K562 (cell line): ENCODE data around the gene RAB5B. TPM values are rescaled to one million over a fixed set of nuclear protein-coding genes. Genes with fewer than 3 reads are reported as not detected.

Experiments used
- ATAC-seq: fragments of 200-7000 bp; cut with Tn5 transposase; 3 replicates; pipeline ENCODE4 v1.9.1; 2020; ENCODE audit warnings: moderate library complexity
- BruUV-seq: library from RNA; stranded (reverse); fragments of 400-500 nt; replicated peaks from 2 replicates; lab custom pipeline; 2021; lab: Mats Ljungman, UMichigan
- CTCF ChIA-PET: fragments of 300-600 bp; formaldehyde crosslinking; extraction: SDS; loops from one replicate; lab custom pipeline; 2021; ENCODE audit warnings: low intra/inter-chr PET ratio; lab: Yijun Ruan, JAX
- POLR2A ChIA-PET: fragments of 300-600, 350-650 bp; sonication (Branson Sonifier 250); formaldehyde crosslinking; extraction: SDS; loops from one replicate; lab custom pipeline; 2021; ENCODE audit warnings: antibody characterized with exemption, inconsistent platforms; lab: Yijun Ruan, JAX
- DNase-seq, 4 experiments: peaks; one replicate each; pipeline versions ENCODE4 v3.0.0 to v3.0.0-alpha.2; 2011 to 2018; ENCODE audit warnings: low spot score in 3 of 4, mixed read lengths in 3 of 4; ENCODE audit errors: extremely low read depth in 1 of 4
- FAIRE-seq: peaks from 2 replicates; lab custom pipeline; 2011; peaks lifted over from hg19 to GRCh38; lab: Jason Lieb, UNC
- H2AFZ ChIP-seq: 2 replicates; pipeline ENCODE4 v1.6.0; 2011; ENCODE audit warnings: low read depth, low read length, control low read depth, inconsistent platforms
- H3K27ac ChIP-seq: fragments of 200-600 bp; 3 replicates; pipeline ENCODE4 v1.8.0; 2011; ENCODE audit warnings: low read depth, mild to moderate bottlenecking, control low read depth, inconsistent platforms, low read length, moderate library complexity, mixed read lengths; ENCODE audit errors: extremely low read depth
- H3K27me3 ChIP-seq, 2 experiments: fragments of 300-600 bp in 1 of 2; 2 replicates in 1 of 2; 3 replicates in 1 of 2; pipeline versions ENCODE4 v1.6.0 to v1.8.0; 2011; ENCODE audit warnings: inconsistent platforms in 2 of 2, low read length in 2 of 2, mild to moderate bottlenecking in 1 of 2, mixed read lengths in 1 of 2, moderate library complexity in 1 of 2; ENCODE audit not compliant: control insufficient read depth in 2 of 2, insufficient read depth in 2 of 2
- H3K36me3 ChIP-seq: fragments of 300-600 bp; 3 replicates; pipeline ENCODE4 v1.8.0; 2011; ENCODE audit warnings: mild to moderate bottlenecking, low read length, inconsistent platforms; ENCODE audit not compliant: control insufficient read depth, insufficient read depth
- H3K4me1 ChIP-seq, 2 experiments: fragments of 200-600 bp in 1 of 2; replicated peaks in 1 of 2; 2 replicates in 1 of 2; 3 replicates in 1 of 2; pipeline versions ENCODE4 v1.5.1 to v1.8.0; 2011; ENCODE audit warnings: inconsistent platforms in 2 of 2, low read length in 2 of 2, mild to moderate bottlenecking in 1 of 2, mixed read lengths in 1 of 2, moderate library complexity in 1 of 2; ENCODE audit not compliant: control insufficient read depth in 2 of 2, insufficient read depth in 2 of 2
- H3K4me2 ChIP-seq: 2 replicates; pipeline ENCODE4 v1.6.1; 2011; ENCODE audit warnings: low read length, control low read depth, inconsistent platforms, mixed read lengths; ENCODE audit not compliant: insufficient read depth
- H3K4me3 ChIP-seq: fragments of 200-600 bp; sonication (generic), shearing (Covaris generic); 2 replicates; pipeline ENCODE4 v1.5.1; 2016; ENCODE audit warnings: control low read depth, inconsistent platforms
- H3K79me2 ChIP-seq: fragments of 200-600 bp; 3 replicates; pipeline ENCODE4 v1.8.0; 2011; ENCODE audit warnings: low read length, inconsistent platforms; ENCODE audit not compliant: control insufficient read depth, insufficient read depth
- H3K9ac ChIP-seq, 2 experiments: 2 replicates each; pipeline versions ENCODE4 v1.6.0 to v1.6.1; 2011; ENCODE audit warnings: low read depth in 2 of 2, low read length in 2 of 2, control low read depth in 1 of 2, inconsistent platforms in 1 of 2, mild to moderate bottlenecking in 1 of 2, mixed read lengths in 1 of 2; ENCODE audit not compliant: insufficient read depth in 1 of 2
- H3K9me1 ChIP-seq: one replicate; pipeline ENCODE4 v1.6.0; 2011; ENCODE audit warnings: inconsistent platforms, mild to moderate bottlenecking, low read length, moderate library complexity; ENCODE audit not compliant: control insufficient read depth, insufficient read depth
- H3K9me3 ChIP-seq: replicated peaks from 2 replicates; pipeline ENCODE4 v1.5.1; 2011; ENCODE audit warnings: low read depth, low read length, inconsistent platforms; ENCODE audit not compliant: control insufficient read depth, insufficient read depth
- H4K20me1 ChIP-seq: replicated peaks from 2 replicates; pipeline ENCODE4 v1.6.1; 2011; ENCODE audit warnings: low read length, inconsistent platforms, mixed read lengths; ENCODE audit not compliant: control insufficient read depth, insufficient read depth
- ARID2 ChIP-seq: fragments of 450-650 bp; IDR thresholded peaks from 2 replicates; pipeline ENCODE4 v1.6.1; 2017; ENCODE audit warnings: antibody characterized with exemption, mild to moderate bottlenecking
- CHD4 ChIP-seq: fragments of 200-600 bp; sonication (generic); IDR thresholded peaks from 3 replicates; pipeline ENCODE4 v1.6.1; 2012; ENCODE audit warnings: low read depth, mild to moderate bottlenecking, mixed read lengths, low read length, inconsistent platforms; ENCODE audit not compliant: insufficient read depth, insufficient replicate concordance, poor library complexity, severe bottlenecking
- FOSL1 ChIP-seq: fragments of 200-800 bp; sonication (Bioruptor generic); conservative IDR thresholded peaks from 2 replicates; pipeline ENCODE4 v1.6.1; 2016; ENCODE audit warnings: missing genetic modification characterization, missing compliant biosample characterization
- HNRNPLL ChIP-seq: fragments of 200-400 bp; formaldehyde crosslinking; IDR thresholded peaks from 2 replicates; pipeline ENCODE4 v1.6.1; 2017; ENCODE audit warnings: low read length, low read depth, mild to moderate bottlenecking; ENCODE audit not compliant: poor library complexity, severe bottlenecking
- MAZ ChIP-seq, 2 experiments: fragments of 450-650 bp in 1 of 2; sonication (generic) in 1 of 2; formaldehyde crosslinking; IDR thresholded peaks in 1 of 2; conservative IDR thresholded peaks in 1 of 2; 2 replicates each; pipeline versions ENCODE4 v1.4.0 to v1.5.0; 2020; ENCODE audit warnings: mild to moderate bottlenecking in 1 of 2, missing genetic modification reagents in 1 of 2
- MLLT1 ChIP-seq, 2 experiments: fragments of 450-650 bp; IDR thresholded peaks; 2 replicates each; pipeline ENCODE4 v1.6.1; 2016
- SETDB1 ChIP-seq: IDR thresholded peaks from one replicate; pipeline ENCODE4 v1.6.1; 2012; ENCODE audit warnings: low read length, control low read depth, inconsistent platforms
- SRSF3 ChIP-seq: fragments of 200-400 bp; formaldehyde crosslinking; IDR thresholded peaks from 2 replicates; pipeline ENCODE4 v1.6.1; 2016; ENCODE audit warnings: mild to moderate bottlenecking, low read length, moderate library complexity; ENCODE audit not compliant: insufficient read depth
- WGBS: fragments of 100-300 bp; shearing (Covaris generic); methylation state at CpG from one replicate; pipeline ENCODE4 v1.1.6; 2016; ENCODE audit warnings: low coverage, mixed read lengths; ENCODE audit not compliant: insufficient coverage; ENCODE audit errors: missing lambda C conversion rate; 5-methylcytosine and 5-hydroxymethylcytosine counted together
- in situ Hi-C: fragments of 300-500 bp; cut with MboI; formaldehyde crosslinking; loops from 4 replicates; pipeline ENCODE4 v1.15.0; 2018; ENCODE audit warnings: inconsistent platforms, mixed read lengths
- intact Hi-C: fragments of 100-400 bp; cut with micrococcal nuclease; formaldehyde crosslinking; loops from 2 replicates; pipeline ENCODE4 v1.14.2; 2022
- polyA plus RNA-seq, 8 experiments: library from polyadenylated mRNA; depleted of rRNA in 4 of 8; stranded (reverse) in 5 of 8; unstranded in 3 of 8; fragments of >200 nt; fragmentation: Nextera tagmentation in 2 of 8; fragmentation: Illumina TruSeq in 1 of 8; extraction: Ambion mirVana in 2 of 8; extraction: Trizol in 1 of 8; gene quantifications; 2 replicates each; pipeline versions ENCODE4 v1.2.1 to v1.2.3, GENCODE V29; 2011 to 2014; ENCODE audit warnings: inconsistent platforms in 1 of 8, missing spikeins in 1 of 8
- total RNA-seq, 7 experiments: library from RNA; depleted of rRNA in 6 of 7; stranded (reverse); fragments of >200 nt in 6 of 7; fragmentation: Illumina TruSeq in 2 of 7; extraction: Trizol in 2 of 7; gene quantifications; 2 replicates each; pipeline versions ENCODE4 v1.2.1 to v1.2.3, GENCODE V29; 2011 to 2021; ENCODE audit warnings: low replicate concordance in 1 of 7
- TF ChIP-seq, protein P1 (sequence below): fragments of 450-650 bp; IDR thresholded peaks from 2 replicates; pipeline ENCODE4 v1.6.1; 2018; ENCODE audit not compliant: partially characterized antibody
- TF ChIP-seq, protein P2 (sequence below), 3 experiments: IDR thresholded peaks in 2 of 3; conservative IDR thresholded peaks in 1 of 3; 2 replicates each; pipeline ENCODE4 v1.5.1; 2011 to 2012; ENCODE audit warnings: low read length in 3 of 3, mild to moderate bottlenecking in 3 of 3, control low read depth in 2 of 3, improper control_type of control experiment in 1 of 3, inconsistent platforms in 1 of 3, low read depth in 1 of 3, mixed read lengths in 1 of 3, moderate library complexity in 1 of 3; ENCODE audit not compliant: insufficient read depth in 2 of 3

The RAB5B gene
- total and polyA plus RNA-seq, 9 of the 15 experiments (the other 6 are each of a cell fraction or from before 2014, with no cell fraction given) = 6.8 to 73.8 (median 25.2) TPM

DNA sequence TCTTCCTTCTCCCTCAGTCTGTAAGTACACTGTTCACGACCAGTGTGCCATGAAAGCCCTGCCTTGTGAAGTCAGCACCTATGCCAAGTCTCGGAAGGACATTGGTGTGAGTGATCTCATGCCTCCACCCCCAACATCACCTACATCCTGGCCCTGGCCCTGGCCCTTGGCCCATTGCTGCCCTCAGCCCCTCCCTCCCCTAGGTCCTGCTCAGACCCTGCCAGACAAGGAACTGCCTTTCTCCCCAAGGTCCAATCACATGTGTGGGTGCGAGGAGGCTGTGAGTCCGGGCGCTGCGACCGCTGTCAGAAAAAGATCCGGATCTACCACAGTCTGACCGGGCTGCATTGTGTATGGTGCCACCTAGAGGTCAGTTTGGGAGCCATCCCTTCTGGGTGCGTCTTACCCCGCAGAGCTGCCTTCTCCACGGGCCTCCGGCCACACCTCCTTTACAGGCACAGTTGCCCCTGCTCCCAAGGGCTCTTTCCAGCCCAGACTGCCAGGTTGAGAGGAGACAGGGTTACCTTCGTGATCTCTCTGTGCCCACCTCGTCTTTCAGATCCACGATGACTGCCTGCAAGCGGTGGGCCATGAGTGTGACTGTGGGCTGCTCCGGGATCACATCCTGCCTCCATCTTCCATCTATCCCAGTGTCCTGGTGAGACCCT, 33.7 kb upstream of the RAB5B start:
- BruUV-seq = no TSS peak
- peak overlapping the region in 1 of 2 experiments; percentile 82; a peak in 2 of 4 replicates for H3K9ac ChIP-seq
- 15% methylated on average over 17 of the region's 18 CpGs for WGBS
- TF ChIP-seq HNRNPLL = no peak
- TF ChIP-seq FOSL1 (tag) = no peak
- TF ChIP-seq SETDB1 = no peak
- TF ChIP-seq ARID2 = no peak
- TF ChIP-seq, protein P1, sequence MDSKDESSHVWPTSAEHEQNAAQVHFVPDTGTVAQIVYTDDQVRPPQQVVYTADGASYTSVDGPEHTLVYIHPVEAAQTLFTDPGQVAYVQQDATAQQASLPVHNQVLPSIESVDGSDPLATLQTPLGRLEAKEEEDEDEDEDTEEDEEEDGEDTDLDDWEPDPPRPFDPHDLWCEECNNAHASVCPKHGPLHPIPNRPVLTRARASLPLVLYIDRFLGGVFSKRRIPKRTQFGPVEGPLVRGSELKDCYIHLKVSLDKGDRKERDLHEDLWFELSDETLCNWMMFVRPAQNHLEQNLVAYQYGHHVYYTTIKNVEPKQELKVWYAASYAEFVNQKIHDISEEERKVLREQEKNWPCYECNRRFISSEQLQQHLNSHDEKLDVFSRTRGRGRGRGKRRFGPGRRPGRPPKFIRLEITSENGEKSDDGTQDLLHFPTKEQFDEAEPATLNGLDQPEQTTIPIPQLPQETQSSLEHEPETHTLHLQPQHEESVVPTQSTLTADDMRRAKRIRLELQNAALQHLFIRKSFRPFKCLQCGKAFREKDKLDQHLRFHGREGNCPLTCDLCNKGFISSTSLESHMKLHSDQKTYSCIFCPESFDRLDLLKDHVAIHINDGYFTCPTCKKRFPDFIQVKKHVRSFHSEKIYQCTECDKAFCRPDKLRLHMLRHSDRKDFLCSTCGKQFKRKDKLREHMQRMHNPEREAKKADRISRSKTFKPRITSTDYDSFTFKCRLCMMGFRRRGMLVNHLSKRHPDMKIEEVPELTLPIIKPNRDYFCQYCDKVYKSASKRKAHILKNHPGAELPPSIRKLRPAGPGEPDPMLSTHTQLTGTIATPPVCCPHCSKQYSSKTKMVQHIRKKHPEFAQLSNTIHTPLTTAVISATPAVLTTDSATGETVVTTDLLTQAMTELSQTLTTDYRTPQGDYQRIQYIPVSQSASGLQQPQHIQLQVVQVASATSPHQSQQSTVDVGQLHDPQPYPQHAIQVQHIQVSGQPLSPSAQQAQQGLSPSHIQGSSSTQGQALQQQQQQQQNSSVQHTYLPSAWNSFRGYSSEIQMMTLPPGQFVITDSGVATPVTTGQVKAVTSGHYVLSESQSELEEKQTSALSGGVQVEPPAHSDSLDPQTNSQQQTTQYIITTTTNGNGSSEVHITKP = no peak
- TF ChIP-seq SRSF3 = no peak
- TF ChIP-seq, protein P2, sequence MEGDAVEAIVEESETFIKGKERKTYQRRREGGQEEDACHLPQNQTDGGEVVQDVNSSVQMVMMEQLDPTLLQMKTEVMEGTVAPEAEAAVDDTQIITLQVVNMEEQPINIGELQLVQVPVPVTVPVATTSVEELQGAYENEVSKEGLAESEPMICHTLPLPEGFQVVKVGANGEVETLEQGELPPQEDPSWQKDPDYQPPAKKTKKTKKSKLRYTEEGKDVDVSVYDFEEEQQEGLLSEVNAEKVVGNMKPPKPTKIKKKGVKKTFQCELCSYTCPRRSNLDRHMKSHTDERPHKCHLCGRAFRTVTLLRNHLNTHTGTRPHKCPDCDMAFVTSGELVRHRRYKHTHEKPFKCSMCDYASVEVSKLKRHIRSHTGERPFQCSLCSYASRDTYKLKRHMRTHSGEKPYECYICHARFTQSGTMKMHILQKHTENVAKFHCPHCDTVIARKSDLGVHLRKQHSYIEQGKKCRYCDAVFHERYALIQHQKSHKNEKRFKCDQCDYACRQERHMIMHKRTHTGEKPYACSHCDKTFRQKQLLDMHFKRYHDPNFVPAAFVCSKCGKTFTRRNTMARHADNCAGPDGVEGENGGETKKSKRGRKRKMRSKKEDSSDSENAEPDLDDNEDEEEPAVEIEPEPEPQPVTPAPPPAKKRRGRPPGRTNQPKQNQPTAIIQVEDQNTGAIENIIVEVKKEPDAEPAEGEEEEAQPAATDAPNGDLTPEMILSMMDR (IDR thresholded peaks at IDR 0.05 in 2 of 3, conservative IDR thresholded peaks at IDR 0.05 in 1 of 3; ENCODE audit: insufficient read depth in 2 of 3, low read depth in 1 of 3, low read length in 3 of 3) = peak; percentile 89 to 97 (median 94)
- TF ChIP-seq CHD4 = no peak
- TF ChIP-seq MAZ (CRISPR knock-in tag; conservative IDR thresholded peaks at IDR 0.05 in 1 of 2, IDR thresholded peaks at IDR 0.05 in 1 of 2) = peak in 1 of 2 experiments; percentile 50; a peak in 1 of 4 replicates
- TF ChIP-seq MLLT1 (IDR thresholded peaks at IDR 0.05) = 0 out of 4 replicates have a peak, but pooled peaks of 1 of the 2 experiments have one; percentile 19

More for the DNA sequence above, 33.7 kb upstream of the RAB5B start:
- Histone ChIP-seq H3K27me3 (no peaks in the 10 kb centered on the region; a peak in 1 of 5 replicates), H3K4me3 (no peak overlapping the region), H4K20me1 (no peaks in the 10 kb centered on the region), H3K9me3 (no peaks in the 10 kb centered on the region), H3K36me3 (no peaks in the 10 kb centered on the region), H3K4me2 (peak overlapping the region; percentile 47; the same call in 1 of the 2 replicates), H3K79me2 (no peaks in the 10 kb centered on the region), H2AFZ (peak overlapping the region; percentile 76), H3K9me1 (no peaks in the 10 kb centered on the region), H3K4me1 (peaks cover 7 to 13% of the 10 kb centered on the region in 2 experiments; a peak in 4 of 5 replicates), H3K27ac (no peak overlapping the region)
- ATAC-seq (peak; percentile 99), DNase-seq (peak; percentile 87 to 92 (median 89)), FAIRE-seq (peak; percentile 94)
- intact Hi-C loops (loop anchor here (1.0 to 2.0 kb wide), 2 partner anchors 101 to 201 kb away; partner anchors contain the start of gene RPS26), in situ Hi-C loops (loop anchor here (5.0 kb wide), 1 partner anchor 203 kb away; no protein-coding TSS in a partner anchor)
- CTCF ChIA-PET = interaction anchor here (0.9 kb wide), 1 partner anchor 202 kb away, joined by 3 read pairs; no protein-coding TSS in a partner anchor
- POLR2A ChIA-PET = interaction anchor here (0.5 to 2.5 kb wide), 5 partner anchors 9 to 202 kb away, joined by 3 to 18 read pairs (median 6); partner anchors contain the start of genes DGKA and RAB5B
